ENCODE measurements around the gene RTN4RL1. TPM values are rescaled to one million over a fixed set of nuclear protein-coding genes. Genes with fewer than 3 reads are reported as not detected.

The RTN4RL1 gene
- total RNA-seq, 3 donors from 2014 or later (not counting 1 experiment from before 2014, with no cell fraction given): 0.15 to 0.23 TPM; not detected in 1

- Histone ChIP-seq H3K27ac (ENCODE audit: low read length) (no peak overlapping the region), H3K4me3 (ENCODE audit: low read length) (peak overlapping the region; percentile 12), H3K27me3 (ENCODE audit: control insufficient read depth, insufficient read depth, low read length) (peaks cover 20% of the 10 kb centered on the region), H3K4me1 (ENCODE audit: control insufficient read depth, insufficient read depth, low read length) (peaks cover 26% of the 10 kb centered on the region), H3K9me3 (ENCODE audit: control insufficient read depth, insufficient read depth, low read length) (no peaks in the 10 kb centered on the region), H3K36me3 (ENCODE audit: control insufficient read depth, insufficient read depth, low read length) (no peaks in the 10 kb centered on the region)
- 1% methylated on average over 83 of the region's 85 CpGs for WGBS (ENCODE audit: insufficient coverage)
- peak in 1 of 2 donors; percentile 70 for DNase-seq
- no peak overlapping the region for H3K27ac Mint-ChIP-seq
- intact Hi-C loops (cut with micrococcal nuclease): loop anchor here (10.0 kb wide), 1 partner anchor 119 kb away; no protein-coding TSS in a partner anchor
- peak; percentile 25 to 59 (median 35) for ATAC-seq
- no peak for TF ChIP-seq CTCF (IDR thresholded peaks at IDR 0.05)
- peaks cover 8 to 16% of the 10 kb centered on the region in 2 donors for H3K4me1 Mint-ChIP-seq
- H3K27me3 Mint-ChIP-seq (ENCODE audit: low read depth in 2 of 2): peaks cover 41 to 53% of the 10 kb centered on the region in 2 donors
- H3K4me3 Mint-ChIP-seq: peak overlapping the region; percentile 86
- no peaks in the 10 kb centered on the region for H3K9me3 Mint-ChIP-seq
- no peaks in the 10 kb centered on the region for H3K36me3 Mint-ChIP-seq
Measured at GRCh38 chr17:2023692-2024571, 1.2 kb downstream of the RTN4RL1 start.

DNA sequence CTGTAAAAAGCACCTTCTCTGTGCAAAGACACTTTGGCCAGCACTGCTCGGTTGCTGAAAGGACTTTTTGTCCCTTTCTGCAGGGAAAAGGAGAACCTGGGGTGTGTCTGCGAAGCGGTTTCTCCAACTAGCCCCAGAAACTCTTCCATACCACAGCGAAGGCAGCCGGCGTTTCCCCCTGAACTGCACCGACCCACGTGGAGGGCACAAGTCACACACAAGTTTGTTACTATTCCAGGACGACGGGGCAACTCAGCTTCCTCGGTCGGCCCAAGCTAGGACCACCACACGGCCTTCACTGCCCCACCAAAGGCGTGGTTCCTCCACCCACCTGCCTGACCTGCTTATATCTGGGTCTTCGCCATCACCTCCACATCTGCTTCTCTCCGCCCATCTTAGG is 1.9 kb downstream of the RTN4RL1 start:
- Histone ChIP-seq H3K4me1 (ENCODE audit: control insufficient read depth, insufficient read depth, low read length) (peaks cover 26% of the 10 kb centered on the region), H3K4me3 (ENCODE audit: low read length) (no peak overlapping the region), H3K36me3 (ENCODE audit: control insufficient read depth, insufficient read depth, low read length) (no peaks in the 10 kb centered on the region), H3K9me3 (ENCODE audit: control insufficient read depth, insufficient read depth, low read length) (no peaks in the 10 kb centered on the region), H3K27ac (ENCODE audit: low read length) (no peak overlapping the region), H3K27me3 (ENCODE audit: control insufficient read depth, insufficient read depth, low read length) (peaks cover 20% of the 10 kb centered on the region)
- peaks cover 8 to 16% of the 10 kb centered on the region in 2 donors for H3K4me1 Mint-ChIP-seq
- no peak overlapping the region for H3K27ac Mint-ChIP-seq
- no peak for TF ChIP-seq CTCF (IDR thresholded peaks at IDR 0.05)
- H3K27me3 Mint-ChIP-seq (ENCODE audit: low read depth in 2 of 2): peaks cover 42 to 47% of the 10 kb centered on the region in 2 donors
- intact Hi-C loops (cut with micrococcal nuclease): loop anchor here (10.0 kb wide), 1 partner anchor 118 kb away; no protein-coding TSS in a partner anchor
- H3K36me3 Mint-ChIP-seq: no peaks in the 10 kb centered on the region
- DNase-seq: no peak
- no peak for ATAC-seq
- WGBS (ENCODE audit: insufficient coverage): 51% methylated on average over 14 of the region's 16 CpGs
- no peaks in the 10 kb centered on the region for H3K9me3 Mint-ChIP-seq
- H3K4me3 Mint-ChIP-seq: peak overlapping the region; percentile 68

DNA sequence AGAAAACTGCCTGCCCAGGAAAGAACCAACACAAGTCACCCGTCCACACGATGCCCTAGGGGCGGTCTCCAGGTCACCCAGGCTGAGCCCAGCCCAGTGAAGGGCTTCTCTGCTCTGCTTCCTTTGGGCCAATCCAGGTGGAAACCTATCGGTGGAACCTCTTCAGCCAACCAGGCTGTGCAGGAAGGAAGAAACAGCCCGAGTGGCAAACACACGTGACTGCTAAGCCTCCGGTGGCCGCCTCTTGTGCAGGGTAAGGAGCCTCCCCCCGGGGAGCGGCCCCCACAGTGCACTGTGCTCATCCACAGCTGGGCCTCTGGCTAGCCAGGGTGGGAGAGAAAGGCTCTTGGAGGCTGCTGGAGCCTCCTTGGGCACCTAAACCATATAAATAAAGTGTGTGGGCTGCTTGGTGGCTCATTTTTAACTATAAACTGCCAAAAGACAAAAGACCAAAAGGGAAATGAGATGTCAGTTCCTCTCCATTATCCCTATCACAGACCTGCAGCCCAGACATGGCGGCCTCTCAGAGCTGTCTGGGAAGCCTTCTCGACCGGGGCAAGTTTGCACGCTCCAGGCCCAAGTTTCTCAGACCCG is 2.4 kb downstream of the RTN4RL1 start:
- 37% methylated on average over 15 of the region's 15 CpGs for WGBS (ENCODE audit: insufficient coverage)
- DNase-seq (peak in 1 of 2 donors; percentile 34), ATAC-seq (no peak)
- no peaks in the 10 kb centered on the region for H3K9me3 Mint-ChIP-seq
- Histone ChIP-seq H3K27ac (ENCODE audit: low read length) (no peak overlapping the region), H3K4me1 (ENCODE audit: control insufficient read depth, insufficient read depth, low read length) (peaks cover 26% of the 10 kb centered on the region), H3K4me3 (ENCODE audit: low read length) (no peak overlapping the region), H3K27me3 (ENCODE audit: control insufficient read depth, insufficient read depth, low read length) (peaks cover 20% of the 10 kb centered on the region), H3K36me3 (ENCODE audit: control insufficient read depth, insufficient read depth, low read length) (no peaks in the 10 kb centered on the region), H3K9me3 (ENCODE audit: control insufficient read depth, insufficient read depth, low read length) (no peaks in the 10 kb centered on the region)
- no peaks in the 10 kb centered on the region for H3K36me3 Mint-ChIP-seq
- H3K4me1 Mint-ChIP-seq: peaks cover 8 to 16% of the 10 kb centered on the region in 2 donors
- H3K27ac Mint-ChIP-seq: no peak overlapping the region
- intact Hi-C loops (cut with micrococcal nuclease): loop anchor here (10.0 kb wide), 1 partner anchor 118 kb away; no protein-coding TSS in a partner anchor
- no peak for TF ChIP-seq CTCF (IDR thresholded peaks at IDR 0.05)
- peaks cover 45 to 47% of the 10 kb centered on the region in 2 donors for H3K27me3 Mint-ChIP-seq (ENCODE audit: low read depth in 2 of 2)
- peak overlapping the region; percentile 68 for H3K4me3 Mint-ChIP-seq

All from natural killer cell (primary cell).